ENCODE results near the gene SLC16A10.

DNA sequence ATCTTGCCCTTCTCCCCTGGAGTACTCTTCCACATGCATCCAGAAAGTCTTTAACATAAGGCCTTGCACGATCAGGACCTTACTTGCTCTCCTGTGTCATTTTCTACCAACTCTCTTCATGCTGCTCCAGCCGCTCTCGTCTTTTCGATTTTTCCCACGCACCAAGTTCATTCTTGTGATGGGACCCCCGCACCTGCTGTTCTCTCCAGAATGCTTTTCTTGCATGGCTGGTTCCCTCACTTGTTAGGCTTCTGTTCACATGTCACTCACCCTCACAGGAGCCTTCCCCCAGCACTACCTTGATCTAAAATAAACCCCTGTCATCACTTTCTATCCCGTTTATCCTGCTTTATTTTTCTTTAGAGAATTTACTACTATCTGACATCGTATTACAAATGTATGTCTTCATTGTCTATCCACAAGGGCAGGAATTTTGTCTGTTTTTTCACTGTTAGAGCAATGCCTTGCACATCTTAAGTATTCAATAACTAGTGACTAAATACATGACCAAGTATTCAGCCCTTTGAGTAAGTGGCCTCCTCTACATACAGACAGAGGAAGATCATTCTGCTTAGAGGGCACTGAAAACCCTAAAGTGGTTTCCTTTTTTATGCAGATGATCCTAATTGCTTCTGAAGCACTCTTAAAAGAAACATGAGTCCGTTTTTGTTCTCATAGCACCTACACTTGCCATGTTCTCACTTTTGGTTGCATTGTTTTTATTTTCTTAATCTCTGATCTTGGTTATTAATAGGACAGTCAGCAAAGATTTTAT, 166.9 kb downstream of the SLC16A10 start:
- TF ChIP-seq CTCF (IDR thresholded peaks at IDR 0.05) (no peak), POLR2AphosphoS5 (IDR thresholded peaks at IDR 0.05) (no peak), POLR2A (IDR thresholded peaks at IDR 0.05) (no peak)

Data from breast epithelium (tissue), 3 donors.